HG02970 (cell line): ENCODE results near the gene KLF2.
"Not testable (repeated sequence)": the region's sequence is repeated elsewhere in the genome, so short reads cannot be mapped to it uniquely, and the experiment has no call there.

Experiments used
- ATAC-seq: cut with Tn5 transposase; IDR thresholded peaks from one replicate; pipeline ENCODE4 v1.9.1; 2021; ENCODE audit warnings: mild to moderate bottlenecking, moderate library complexity, moderate number of reproducible peaks; ENCODE audit not compliant: unreplicated experiment, low FRiP score

Gene KLF2

DNA sequence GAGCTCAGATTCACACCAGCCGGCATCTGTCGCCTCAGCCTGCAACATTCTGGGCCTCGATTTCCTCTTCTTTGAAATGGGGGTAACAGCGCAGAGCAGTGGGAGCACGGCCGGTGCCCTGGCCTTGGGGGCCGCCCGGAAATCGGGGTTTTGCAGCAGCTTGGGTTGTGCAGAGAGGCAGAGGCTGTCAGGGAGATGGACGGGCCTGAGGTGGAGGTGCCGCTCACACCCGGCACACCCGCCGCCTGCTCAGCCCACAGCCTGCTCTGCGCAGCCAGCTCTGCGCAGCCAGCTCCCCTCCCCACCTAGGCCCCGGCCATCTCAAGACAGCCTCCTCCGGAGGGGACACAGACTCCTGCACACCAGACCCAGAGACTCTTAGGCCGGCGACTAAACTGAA lies 10.6 kb downstream of the KLF2 start:
- ATAC-seq = no peak

DNA sequence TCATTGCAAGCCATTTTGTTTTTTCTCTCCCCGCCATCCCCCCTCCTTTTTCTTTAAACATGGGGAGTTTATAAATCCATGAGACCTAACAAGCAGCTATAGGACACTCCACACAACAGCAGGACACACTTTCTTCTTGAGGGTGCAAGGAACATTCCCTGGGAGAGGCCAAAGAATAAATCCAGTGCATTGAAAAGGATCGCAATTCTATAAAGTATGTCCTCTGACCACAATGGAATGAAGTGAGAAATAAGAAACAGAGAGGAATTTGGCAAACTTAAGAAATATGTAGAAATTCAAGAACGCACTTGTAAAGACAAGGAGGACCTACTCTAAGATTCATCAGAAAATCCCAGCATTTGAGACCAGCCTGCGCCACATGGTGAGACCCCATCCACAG lies 11.9 kb downstream of the KLF2 start:
- no peak for ATAC-seq

DNA sequence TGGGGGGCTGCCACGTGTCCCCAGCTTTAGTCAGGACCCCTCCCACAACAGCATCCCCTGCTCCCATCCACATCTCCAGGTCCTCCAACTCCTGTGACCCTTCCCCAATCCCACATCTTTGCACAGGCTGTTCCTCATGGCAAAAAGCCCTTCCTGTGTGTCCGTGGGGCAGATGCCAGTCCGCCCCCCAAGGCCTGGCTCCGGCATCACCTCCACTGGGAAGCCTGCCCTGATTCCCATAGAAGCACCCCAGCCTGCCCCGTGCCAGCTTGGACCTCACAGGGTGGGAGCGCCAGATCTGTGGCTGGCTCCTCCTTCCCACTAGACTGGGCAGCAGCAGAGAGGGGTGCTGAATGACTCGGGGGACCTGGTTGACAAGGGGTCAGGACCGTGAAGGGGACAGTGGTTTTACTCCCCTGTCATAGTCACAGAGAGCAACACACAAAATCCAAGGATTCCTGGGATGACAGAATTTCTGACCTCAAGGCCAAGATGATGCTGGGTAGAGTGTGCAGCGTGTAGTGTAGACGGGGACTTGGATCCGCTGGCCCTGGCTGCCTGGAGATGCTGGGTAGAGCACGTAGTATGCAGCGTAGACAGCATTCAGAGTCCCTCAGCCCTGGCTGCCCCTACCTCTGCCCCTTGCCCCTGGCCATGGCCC lies 13.3 kb downstream of the KLF2 start:
- no peak for ATAC-seq

DNA sequence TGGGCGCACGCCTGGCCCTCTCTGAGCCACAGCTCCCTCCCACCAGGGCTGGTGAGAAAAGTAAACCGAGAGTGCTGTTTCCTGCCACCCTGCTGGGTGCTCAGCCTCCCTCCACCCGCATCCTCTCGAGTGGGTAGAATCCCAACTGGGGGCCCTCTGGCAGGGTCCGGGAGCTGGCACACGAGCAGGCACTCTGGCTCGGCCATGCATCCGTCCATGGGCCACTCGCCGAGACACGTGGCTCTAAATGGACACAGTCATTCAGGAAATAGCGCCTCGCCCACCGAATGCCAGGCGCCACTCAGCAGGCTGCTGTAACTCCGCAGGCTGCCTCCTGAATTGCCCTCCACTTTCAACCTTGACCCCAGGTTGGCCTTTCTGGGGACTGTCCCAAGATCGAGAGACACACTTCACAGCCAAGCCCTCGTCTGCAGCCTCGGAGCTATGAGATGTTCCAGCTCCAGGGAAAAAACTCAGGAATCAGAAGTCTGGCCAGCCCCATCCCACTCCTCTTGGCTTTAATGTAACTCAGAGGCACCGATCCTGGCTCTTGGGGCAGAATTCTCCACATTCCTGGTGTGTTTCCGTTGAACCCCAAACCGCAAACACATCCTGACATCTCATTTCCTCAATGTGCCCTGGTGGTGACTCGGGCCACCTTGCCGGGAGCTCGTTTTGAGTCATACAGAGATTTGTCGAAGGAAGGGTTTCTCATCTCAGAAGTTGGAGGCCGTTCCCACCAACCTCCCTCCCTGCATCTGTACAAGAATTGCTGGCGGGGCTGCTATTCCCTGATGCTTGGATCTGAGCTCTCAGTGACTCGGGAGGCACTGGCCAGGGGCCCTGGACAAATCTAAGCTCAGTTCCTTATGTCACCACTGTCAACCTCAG lies 14.1 kb downstream of the KLF2 start:
- no peak for ATAC-seq

DNA sequence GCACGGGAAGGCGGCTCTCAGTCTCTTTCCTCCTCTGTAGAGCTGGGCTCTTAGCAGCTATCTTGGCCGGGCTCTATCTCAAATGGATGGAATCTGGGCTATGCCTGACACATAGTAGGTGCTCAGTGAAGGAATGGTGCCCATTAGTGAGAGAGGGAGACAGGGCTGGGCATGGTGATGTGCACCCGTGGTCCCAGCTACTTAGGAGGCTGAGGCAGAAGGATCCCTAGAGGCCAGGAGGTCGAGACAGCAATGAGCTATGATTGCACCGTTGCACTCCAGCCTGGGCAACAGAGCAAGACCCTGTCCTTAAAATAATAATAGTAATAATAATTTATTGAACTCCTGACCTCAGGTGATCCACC lies 14.7 kb downstream of the KLF2 start:
- ATAC-seq = no peak

DNA sequence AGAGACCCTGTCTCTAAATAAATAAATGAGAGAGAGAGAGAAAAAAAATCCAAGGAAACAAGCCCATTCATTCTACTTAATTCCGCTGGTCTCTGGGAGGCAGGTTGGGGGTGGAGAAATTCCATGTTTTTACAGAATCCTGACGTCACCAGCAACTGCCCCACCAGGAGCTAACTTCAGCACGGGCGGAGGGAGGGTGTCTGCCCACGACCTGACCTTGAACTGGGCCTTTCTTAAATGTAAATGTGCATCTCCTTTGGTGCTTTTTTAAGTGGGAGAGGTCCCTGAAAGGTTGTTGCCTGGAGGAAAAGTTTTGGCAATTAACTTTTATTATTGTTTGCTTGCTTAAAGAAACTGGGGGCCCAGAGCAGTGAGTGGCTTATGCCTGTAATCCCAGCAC lies 15.5 kb downstream of the KLF2 start:
- ATAC-seq = no peak

DNA sequence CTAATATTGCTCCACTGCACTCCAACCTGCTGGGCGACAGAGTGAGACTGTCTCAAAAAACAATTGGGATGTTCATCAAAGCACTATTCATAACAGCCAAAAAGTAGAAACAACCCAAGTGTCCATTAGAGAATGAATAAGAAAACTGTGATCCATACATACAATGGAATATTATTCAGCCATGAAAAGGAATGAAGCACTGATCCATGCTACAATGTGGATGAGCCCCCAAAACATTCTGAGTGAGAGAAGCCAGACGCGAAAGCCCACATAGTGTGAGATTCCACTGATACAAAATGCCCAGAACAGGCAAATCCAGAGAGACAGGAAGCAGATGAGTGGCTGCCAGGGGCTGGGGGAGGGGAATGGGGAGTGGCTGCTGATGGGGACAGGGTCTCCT lies 16.0 kb downstream of the KLF2 start:
- no peak for ATAC-seq

DNA sequence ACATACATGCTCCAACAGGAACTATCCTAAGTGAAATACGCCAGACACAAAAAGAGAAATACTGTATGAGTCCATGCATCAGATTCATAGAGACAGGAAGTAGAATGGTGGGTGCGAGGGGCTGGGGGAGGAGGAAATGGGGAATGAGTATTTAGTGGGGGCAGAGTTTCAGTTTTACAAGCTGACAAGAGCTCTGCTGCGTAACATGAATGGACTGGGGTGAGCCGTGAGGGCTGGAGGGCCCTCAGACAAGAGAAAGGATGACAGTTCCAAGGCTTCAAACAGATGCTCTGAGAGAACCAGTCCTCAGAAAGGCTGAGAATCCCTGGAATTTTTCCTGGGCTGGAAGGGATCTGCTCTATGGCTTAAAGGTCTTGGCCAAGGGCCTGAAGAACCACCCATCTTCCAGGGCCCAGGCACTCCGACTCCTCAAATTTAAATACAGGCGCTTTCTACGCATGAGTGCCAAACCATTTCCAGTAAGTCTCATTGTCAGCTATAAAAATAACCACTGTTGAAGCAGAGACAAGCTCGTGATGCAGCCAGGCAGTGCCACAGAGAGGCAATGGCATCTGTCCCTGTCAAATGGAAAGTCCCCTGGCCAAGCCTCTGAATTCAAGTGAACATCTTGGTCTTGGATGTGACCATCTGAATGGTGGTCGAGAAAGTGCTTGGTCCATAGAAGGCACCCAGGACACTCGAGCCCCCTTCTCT lies 17.5 kb downstream of the KLF2 start:
- ATAC-seq = peak; percentile 55

DNA sequence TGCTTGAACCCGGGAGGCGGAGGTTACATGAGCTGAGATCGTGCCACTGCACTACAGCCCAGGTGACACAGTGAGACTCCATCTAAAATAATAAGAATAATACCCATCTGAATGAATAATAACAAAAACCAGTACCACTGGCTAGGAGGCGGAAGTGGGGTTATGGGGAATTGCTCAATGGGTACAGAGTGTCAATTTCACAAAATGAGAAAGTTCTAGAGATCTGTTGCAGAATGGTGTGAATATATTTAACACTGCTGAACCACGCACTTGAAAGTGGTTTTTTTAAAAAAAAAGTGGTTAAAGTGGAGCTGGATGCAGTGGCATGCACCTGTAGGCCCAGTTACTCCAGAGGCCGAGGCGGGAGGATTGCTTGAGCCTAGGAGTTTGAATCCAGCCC lies 18.5 kb downstream of the KLF2 start:
- ATAC-seq = no peak

DNA sequence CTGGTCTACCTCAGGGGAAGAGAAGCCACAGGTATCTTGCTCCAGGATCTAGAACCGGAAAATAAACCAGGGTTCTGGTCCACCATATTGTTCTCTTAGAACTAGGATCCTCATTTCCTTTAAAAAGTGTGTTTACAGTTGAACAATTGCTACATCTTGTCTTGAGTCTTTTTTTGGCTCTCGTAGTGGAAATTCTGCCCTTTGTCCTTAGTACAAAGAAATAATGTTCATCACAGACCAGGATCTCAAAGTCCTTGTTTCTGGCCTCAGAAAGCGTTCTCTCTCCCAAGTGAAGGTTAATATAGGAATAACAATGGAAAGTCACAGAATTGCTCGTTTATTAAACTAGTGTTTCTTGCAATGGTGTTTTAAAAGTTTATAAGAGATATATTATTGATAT lies 20.8 kb downstream of the KLF2 start:
- no peak for ATAC-seq

DNA sequence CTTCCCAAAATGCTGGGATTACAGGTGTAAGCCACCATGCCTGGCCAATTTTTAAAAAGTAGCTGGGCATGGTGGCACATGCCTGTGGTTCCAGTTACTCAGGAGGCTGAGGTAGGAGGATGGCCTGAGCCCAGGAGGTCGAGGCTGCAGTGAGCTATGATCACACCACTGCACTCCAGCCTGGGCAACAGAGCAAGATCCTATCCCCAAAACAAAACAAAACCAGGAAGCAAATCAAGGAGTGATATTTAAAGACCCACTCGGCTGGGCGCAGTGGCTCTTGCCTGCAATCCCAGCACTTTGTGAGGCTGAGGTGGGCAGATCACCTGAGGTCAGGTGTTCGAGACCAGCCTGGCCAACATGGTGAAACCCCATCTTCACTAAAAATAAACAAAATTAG lies 22.5 kb downstream of the KLF2 start:
- not testable (repeated sequence) for ATAC-seq

DNA sequence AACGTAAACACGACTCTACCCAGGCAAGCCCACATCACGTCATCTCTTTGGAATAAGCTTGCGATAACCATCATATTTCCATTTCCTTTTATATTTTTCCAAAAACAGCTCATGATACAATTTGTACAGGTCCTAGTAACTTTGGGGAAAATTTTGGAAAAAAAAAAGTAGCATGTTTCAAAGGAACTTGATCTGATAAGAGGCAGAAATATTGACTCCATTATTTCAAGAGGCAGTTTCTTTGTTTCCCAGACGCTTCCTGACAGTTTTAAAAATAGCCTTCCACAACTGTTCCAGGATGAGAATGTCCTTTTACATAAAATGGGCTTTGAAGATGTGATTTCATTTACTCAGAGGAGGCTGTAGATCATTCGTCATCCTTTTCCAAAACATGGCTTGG lies 23.1 kb downstream of the KLF2 start:
- no peak for ATAC-seq

DNA sequence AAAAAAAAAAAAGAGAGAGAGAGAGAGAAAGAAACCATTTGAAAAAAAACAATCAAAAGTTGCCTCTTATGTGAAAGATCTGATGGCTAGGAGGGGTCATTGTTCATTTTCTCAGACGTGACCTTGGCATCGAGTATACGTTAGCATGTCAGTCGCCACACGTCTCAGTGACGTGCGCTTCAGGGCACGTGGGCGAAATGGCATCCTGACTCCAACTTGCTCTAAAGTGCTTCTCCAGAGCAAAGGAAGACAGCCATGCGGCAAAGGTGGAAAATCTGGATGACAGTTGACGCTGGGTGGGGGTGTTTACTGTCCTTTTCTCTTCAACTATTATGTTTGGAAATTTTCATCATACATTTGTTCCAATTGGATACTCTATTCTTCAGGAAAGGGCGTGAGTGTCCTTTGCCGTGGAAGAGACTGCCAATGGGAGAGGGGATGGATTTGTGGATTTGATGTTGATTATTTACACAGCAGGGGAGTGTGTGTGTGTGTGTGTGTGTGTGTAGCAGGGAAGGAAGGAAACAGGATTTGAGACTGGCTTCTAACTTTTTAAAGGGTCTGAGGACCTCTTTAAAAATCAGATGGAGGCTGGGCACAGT lies 25.0 kb downstream of the KLF2 start:
- no peak for ATAC-seq

DNA sequence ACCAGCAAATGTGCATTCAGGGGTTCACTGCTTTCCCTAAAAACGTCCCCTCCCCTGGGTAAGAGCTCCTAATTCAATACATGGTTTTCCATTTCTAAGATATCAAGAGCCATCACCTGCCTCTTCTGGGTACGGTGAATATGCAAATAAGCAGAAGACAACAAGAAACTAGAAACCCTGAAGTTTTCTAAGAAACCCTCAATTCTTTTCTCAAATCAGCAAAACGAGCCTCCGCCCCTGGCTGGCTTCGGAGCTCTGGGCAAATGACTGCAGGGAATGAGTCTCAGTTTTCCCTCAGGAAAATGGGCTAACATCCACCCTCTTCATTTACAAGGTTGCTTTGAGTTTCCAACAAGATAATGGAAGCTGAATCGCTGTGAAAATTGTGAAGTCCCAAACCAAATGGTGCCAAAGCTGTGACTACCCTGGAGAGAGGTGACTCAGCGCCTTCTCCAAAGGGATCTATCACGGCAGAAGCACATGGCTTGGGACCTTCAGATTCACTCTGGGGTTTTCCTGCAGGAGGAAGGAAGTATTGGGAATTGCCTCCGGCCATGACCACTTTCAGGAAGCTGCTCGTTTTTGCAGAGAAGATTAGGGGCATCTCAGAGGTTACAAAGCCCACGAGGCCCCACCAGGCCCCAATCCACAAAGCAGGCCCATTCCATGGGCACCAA lies 26.6 kb downstream of the KLF2 start:
- no peak for ATAC-seq

DNA sequence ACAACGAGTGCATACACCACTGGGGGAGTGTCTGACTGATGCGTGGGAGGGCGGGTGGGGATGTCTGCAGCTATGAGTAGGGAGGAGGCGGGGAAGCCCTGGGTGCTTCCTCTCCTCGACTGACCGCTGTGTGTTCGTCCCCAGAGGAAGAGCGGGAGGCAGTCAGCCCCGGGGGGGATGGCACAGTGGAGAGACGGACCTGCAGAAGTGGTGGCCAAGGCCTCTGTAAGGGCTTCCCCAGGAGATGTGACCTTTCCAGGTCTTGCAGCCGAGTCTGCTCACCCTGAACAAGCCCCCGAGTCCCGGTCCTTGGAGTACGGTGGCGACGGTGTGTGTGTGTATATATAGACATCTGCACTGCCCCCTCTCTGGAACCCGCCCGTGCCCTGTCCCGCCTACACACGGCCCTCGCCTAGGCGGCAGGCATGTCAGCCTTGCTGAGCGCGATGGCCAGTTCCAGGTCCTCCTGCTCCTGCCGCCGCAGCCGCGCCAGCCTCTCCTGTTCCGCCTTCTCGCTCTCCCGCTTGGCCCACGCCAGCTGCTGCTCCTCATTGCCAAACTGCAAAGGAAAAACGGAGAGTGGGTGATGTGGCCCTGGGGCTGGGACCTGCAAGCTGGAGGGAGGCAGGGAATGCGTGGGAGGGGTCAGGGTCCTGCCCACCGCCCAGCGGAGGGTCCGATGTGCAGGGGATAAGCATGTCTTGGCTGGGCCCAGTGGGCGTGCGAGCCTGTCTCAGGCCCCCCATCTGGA lies 30.8 kb downstream of the KLF2 start:
- no peak for ATAC-seq

DNA sequence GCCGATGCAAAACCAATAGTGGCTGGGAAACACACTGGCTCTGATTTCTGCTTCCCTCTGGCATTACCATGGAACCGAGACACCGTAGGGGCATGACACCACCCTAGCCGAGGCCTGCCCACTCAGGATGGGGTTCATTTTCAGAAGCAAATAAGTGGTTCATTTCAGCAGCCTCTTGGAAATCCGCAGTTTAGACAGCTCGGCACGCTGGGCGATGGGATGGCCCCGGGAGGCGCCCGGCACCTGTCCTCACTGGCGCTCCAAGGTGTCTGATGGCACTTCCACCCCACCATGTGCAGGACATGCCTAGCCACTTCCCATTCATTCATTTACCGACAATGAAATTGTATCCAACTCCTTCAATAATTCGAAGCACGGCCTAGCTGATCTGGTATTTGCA lies 33.8 kb downstream of the KLF2 start:
- ATAC-seq = no peak

DNA sequence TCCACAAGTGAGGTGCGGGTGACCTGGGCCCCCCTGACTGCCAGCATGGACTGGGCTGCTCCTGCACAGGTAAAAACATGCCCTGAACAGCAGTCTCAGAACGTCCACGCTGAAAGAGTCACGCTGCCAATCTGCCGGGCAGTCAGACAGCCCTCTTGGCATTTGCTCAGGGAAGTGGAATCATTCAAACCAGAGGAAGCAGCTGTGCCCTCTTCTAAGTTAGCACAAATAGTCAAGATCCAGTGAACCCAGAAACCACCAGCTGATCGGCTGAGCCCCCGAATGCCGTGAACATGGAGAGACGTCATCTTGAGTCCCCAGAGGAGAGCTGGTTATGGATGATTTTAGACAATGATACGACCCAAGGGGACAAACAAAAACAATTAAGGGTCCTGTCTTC lies 34.4 kb downstream of the KLF2 start:
- ATAC-seq = no peak

DNA sequence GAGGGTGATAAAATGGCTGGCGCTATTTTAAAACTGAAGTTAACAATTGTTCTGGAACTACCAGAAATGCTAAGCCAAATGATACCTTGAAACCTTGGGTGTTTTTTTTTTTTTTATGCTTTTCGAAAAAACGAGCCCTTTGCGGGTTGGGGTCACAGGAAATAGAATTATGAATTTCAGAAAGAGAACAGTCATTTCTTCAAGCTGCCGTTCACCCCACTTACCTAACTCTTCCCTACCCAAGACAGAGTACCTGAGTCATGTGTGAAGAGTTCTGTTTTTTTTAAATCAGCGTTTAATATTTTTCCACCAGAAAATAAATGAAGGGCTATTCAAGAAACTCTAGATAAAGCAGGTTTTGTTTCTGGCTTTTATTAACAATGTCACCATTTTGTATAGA lies 35.3 kb downstream of the KLF2 start:
- no peak for ATAC-seq

DNA sequence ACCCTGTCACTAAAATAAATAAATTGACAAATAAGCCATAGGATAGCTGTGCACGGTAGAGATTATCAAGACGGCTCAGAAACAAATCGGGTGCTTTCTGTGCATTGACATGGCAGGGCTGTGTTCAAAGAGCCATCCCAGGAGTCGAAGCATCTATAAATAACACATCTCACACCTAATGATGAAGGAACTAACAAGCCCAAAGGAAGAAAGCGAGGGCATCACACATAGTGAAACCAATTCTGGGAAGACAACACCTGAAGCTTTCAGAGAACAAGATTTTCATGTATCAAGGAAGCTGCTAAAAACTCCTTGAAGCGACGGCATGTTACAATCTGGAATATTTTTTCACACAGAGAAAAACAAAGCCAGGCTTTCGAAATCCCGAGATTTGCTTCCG lies 36.1 kb downstream of the KLF2 start:
- no peak for ATAC-seq

DNA sequence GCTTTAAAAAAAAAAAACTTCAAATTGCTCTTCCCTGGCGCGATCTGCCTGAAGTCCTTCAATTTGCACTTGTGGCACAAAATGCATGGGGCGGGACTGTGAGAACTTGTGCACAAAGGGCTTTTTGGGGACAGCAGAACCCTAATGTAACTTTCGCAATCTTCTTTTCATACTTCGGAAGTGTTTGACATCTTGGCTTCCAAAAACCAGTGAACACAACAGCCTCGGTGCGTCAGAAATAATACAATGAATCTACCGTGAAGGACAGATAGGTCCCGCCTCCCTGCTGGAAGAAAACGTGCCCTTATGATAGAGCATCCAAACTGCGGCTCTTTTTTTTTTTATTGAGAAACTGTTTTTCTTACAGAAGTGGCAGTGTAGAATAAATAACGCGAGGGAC lies 36.6 kb downstream of the KLF2 start:
- no peak for ATAC-seq
